ENCODE measurements around the gene SCN2B.

- no peak for TF ChIP-seq EZH2 (IDR thresholded peaks at IDR 0.05; ENCODE audit: insufficient read depth, poor library complexity, severe bottlenecking)
- no peak for TF ChIP-seq EZH2phosphoT487 (IDR thresholded peaks at IDR 0.05; ENCODE audit: insufficient read depth, low read depth)
These were observed 20.5 kb downstream of the SCN2B start for GRCh38 chr11:118155776-118156530.
